RWPE2 (cell line): Measurements from ENCODE around the gene TEX261.

Source experiments
- ATAC-seq: fragments of 200-7000 bp; cut with Tn5 transposase; 3 replicates; pipeline ENCODE4 v1.9.1; 2021; ENCODE audit warnings: low read depth
- DNase-seq: peaks from one replicate; pipeline ENCODE4 v3.0.0-alpha.2; 2020; ENCODE audit warnings: low spot score
- H3K27ac ChIP-seq: fragments of 450-650 bp; 2 replicates; pipeline ENCODE4 v1.5.1; 2017; ENCODE audit warnings: mild to moderate bottlenecking; ENCODE audit not compliant: poor library complexity, severe bottlenecking
- H3K27me3 ChIP-seq: fragments of 250-450 bp; sonication (Bioruptor Pico); 2 replicates; pipeline ENCODE4 v1.5.1; 2021; ENCODE audit warnings: mild to moderate bottlenecking, moderate library complexity; ENCODE audit not compliant: insufficient read depth, poor library complexity, severe bottlenecking
- H3K36me3 ChIP-seq: fragments of 250-450 bp; sonication (Bioruptor Pico); 2 replicates; pipeline ENCODE4 v1.5.1; 2020; ENCODE audit warnings: low read depth, mild to moderate bottlenecking, moderate library complexity
- H3K4me1 ChIP-seq: fragments of 250-450 bp; sonication (Bioruptor Pico); 2 replicates; pipeline ENCODE4 v1.5.1; 2021; ENCODE audit warnings: mild to moderate bottlenecking, moderate library complexity; ENCODE audit not compliant: insufficient read depth, poor library complexity, severe bottlenecking
- H3K4me3 ChIP-seq: fragments of 250-450 bp; sonication (Bioruptor Pico); 2 replicates; pipeline ENCODE4 v1.5.1; 2021; ENCODE audit warnings: mild to moderate bottlenecking, moderate library complexity; ENCODE audit not compliant: severe bottlenecking
- H3K9me3 ChIP-seq: fragments of 250-450 bp; sonication (Bioruptor Pico); 2 replicates; pipeline ENCODE4 v1.5.1; 2021; ENCODE audit warnings: mild to moderate bottlenecking, moderate library complexity; ENCODE audit not compliant: severe bottlenecking
- TF ChIP-seq, protein P1 (sequence below): fragments of 450-650 bp; IDR thresholded peaks from one replicate; pipeline ENCODE4 v1.5.1; 2017; ENCODE audit warnings: mild to moderate bottlenecking, moderate library complexity; ENCODE audit not compliant: poor library complexity, severe bottlenecking

The TEX261 gene

DNA sequence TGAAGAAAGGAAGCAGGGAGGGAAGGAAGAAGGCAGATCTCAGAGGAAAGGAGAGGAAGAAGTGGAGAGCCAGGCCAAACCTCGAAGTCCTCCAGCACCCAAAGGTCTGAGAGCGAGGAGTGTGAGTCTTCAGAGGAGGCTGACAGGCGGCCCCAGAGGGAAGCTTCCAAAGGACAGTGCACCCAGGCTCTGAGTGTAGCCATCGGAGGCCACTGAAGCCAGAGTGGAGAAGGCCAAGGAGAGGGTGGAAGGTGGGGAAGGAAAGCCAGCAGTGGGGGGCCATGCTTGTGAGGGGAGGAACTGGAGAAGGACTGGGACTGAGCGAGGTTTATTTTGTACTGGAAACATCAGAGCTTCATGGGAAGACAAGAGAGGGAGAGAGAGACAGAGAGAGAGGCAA is 53.0 kb downstream of the TEX261 start:
- Histone ChIP-seq H3K27me3 (no peaks in the 10 kb centered on the region), H3K9me3 (no peaks in the 10 kb centered on the region), H3K4me1 (no peaks in the 10 kb centered on the region), H3K36me3 (no peaks in the 10 kb centered on the region), H3K27ac (no peak overlapping the region), H3K4me3 (no peak overlapping the region)
- DNase-seq (no peak), ATAC-seq (no peak)
- TF ChIP-seq, protein P1, sequence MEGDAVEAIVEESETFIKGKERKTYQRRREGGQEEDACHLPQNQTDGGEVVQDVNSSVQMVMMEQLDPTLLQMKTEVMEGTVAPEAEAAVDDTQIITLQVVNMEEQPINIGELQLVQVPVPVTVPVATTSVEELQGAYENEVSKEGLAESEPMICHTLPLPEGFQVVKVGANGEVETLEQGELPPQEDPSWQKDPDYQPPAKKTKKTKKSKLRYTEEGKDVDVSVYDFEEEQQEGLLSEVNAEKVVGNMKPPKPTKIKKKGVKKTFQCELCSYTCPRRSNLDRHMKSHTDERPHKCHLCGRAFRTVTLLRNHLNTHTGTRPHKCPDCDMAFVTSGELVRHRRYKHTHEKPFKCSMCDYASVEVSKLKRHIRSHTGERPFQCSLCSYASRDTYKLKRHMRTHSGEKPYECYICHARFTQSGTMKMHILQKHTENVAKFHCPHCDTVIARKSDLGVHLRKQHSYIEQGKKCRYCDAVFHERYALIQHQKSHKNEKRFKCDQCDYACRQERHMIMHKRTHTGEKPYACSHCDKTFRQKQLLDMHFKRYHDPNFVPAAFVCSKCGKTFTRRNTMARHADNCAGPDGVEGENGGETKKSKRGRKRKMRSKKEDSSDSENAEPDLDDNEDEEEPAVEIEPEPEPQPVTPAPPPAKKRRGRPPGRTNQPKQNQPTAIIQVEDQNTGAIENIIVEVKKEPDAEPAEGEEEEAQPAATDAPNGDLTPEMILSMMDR: no peak

DNA sequence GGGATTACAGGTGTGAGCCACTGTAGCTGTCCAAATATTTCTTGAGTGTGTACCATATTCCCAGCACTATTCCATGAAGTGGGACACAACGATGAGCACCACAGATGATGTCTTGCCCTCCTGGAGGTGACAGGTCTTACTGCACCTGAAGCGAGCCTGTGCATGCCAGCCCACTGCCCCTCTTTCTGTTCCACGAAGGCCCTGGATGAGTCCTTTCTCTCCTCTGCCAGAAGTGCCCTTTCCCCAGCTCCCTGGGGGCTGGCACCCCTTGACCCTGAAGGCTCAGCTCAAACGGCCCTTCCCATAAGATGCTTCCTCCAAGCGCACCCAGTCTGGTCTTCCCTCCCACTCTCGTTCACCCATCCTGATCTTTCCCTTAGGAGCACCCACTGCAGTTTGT is 53.5 kb downstream of the TEX261 start:
- Histone ChIP-seq H3K27ac (no peak overlapping the region), H3K27me3 (no peaks in the 10 kb centered on the region), H3K4me1 (no peaks in the 10 kb centered on the region), H3K4me3 (no peak overlapping the region), H3K36me3 (no peaks in the 10 kb centered on the region), H3K9me3 (no peaks in the 10 kb centered on the region)
- ATAC-seq (no peak), DNase-seq (no peak)
- TF ChIP-seq, protein P1: no peak

GRCh38 chr2:70939839-70940580 is 54.7 kb downstream of the TEX261 start:
- H3K27ac ChIP-seq: no peak overlapping the region
- ATAC-seq: no peak
- TF ChIP-seq, protein P1: no peak

GRCh38 chr2:70939001-70939838 is 55.5 kb downstream of the TEX261 start:
- no peak overlapping the region for H3K27ac ChIP-seq
- no peak for DNase-seq

More at GRCh38 chr2:70939839-70940580, 54.7 kb downstream of the TEX261 start:
- Histone ChIP-seq H3K27me3 (no peaks in the 10 kb centered on the region), H3K4me1 (no peaks in the 10 kb centered on the region), H3K4me3 (no peak overlapping the region), H3K36me3 (no peaks in the 10 kb centered on the region), H3K9me3 (no peaks in the 10 kb centered on the region)
- no peak for DNase-seq

More at GRCh38 chr2:70939001-70939838, 55.5 kb downstream of the TEX261 start:
- no peak for ATAC-seq
- Histone ChIP-seq H3K27me3 (no peaks in the 10 kb centered on the region), H3K4me3 (no peak overlapping the region), H3K9me3 (no peaks in the 10 kb centered on the region), H3K36me3 (no peaks in the 10 kb centered on the region), H3K4me1 (no peaks in the 10 kb centered on the region)
- TF ChIP-seq, protein P1: no peak
